Measurements from ENCODE around the gene ABCC11. TPM values are rescaled to one million over a fixed set of nuclear protein-coding genes. Genes with fewer than 3 reads are reported as not detected.

The ABCC11 gene
- total and polyA plus RNA-seq, 2 of the 13 experiments (the other 11 are each of a cell fraction or from before 2014, with no cell fraction given) = 1.0 to 1.4 TPM

GRCh38 chr16:48206594-48207242 is 40.6 kb downstream of the ABCC11 start (continued):
- TF ChIP-seq ZGPAT (CRISPR knock-in tag; IDR thresholded peaks at IDR 0.05) (0 out of 2 replicates have a peak, but pooled peaks have one; percentile 41), HDAC2 (CRISPR knock-in tag; IDR thresholded peaks at IDR 0.05) (peak; percentile 83), PAXIP1 (CRISPR knock-in tag; conservative IDR thresholded peaks at IDR 0.05) (peak; percentile 78), TGIF2 (CRISPR knock-in tag; IDR thresholded peaks at IDR 0.05) (no peak), ZNF317 (CRISPR knock-in tag; IDR thresholded peaks at IDR 0.05) (peak; percentile 22; the same call in 1 of the 2 replicates), ZBTB21 (CRISPR knock-in tag; IDR thresholded peaks at IDR 0.05) (peak; percentile 18; the same call in 1 of the 2 replicates), NR2F1 (CRISPR knock-in tag; IDR thresholded peaks at IDR 0.05) (peak; percentile 49 to 79; a peak in 3 of 4 replicates), PPARG (CRISPR knock-in tag; conservative IDR thresholded peaks at IDR 0.05) (peak; percentile 77), ZEB1 (IDR thresholded peaks at IDR 0.05; ENCODE audit: insufficient replicate concordance, low read depth) (peak; percentile 95), ARNT2 (CRISPR knock-in tag; IDR thresholded peaks at IDR 0.05; ENCODE audit: low read depth) (no peak), ZFP91 (CRISPR knock-in tag; IDR thresholded peaks at IDR 0.05; ENCODE audit: borderline replicate concordance) (peak; percentile 20; the same call in 1 of the 2 replicates), ZNF18 (CRISPR knock-in tag; IDR thresholded peaks at IDR 0.05; ENCODE audit: insufficient replicate concordance) (peak; percentile 42), SETDB1 (CRISPR knock-in tag; IDR thresholded peaks at IDR 0.05; ENCODE audit: borderline replicate concordance) (no peak), BRF2 (CRISPR knock-in tag; IDR thresholded peaks at IDR 0.05) (no peak), JUND (CRISPR knock-in tag; IDR thresholded peaks at IDR 0.05) (peak; percentile 95), RORA (CRISPR knock-in tag; IDR thresholded peaks at IDR 0.05) (no peak)

Data from HepG2 (cell line).